Left lobe of liver (tissue), 2 donors: Measurements from ENCODE around the gene SCNN1A. TPM values are rescaled to one million over a fixed set of nuclear protein-coding genes. Genes with fewer than 3 reads are reported as not detected.
"Not testable (repeated sequence)": the region's sequence is repeated elsewhere in the genome, so short reads cannot be mapped to it uniquely, and the experiment has no call there.

Experiments used
- ATAC-seq: fragments of 200-7000 bp; cut with Tn5 transposase; one replicate; pipeline ENCODE4 v1.9.1; 2020; ENCODE audit warnings: mild to moderate bottlenecking, moderate library complexity
- DNase-seq: peaks from one replicate; pipeline ENCODE4 v3.0.0-alpha.2; 2020; ENCODE audit warnings: low spot score
- total RNA-seq: library from RNA; stranded (reverse); gene quantifications from one replicate; pipeline ENCODE4 v1.2.1, GENCODE V29; 2021
- donor health status: DM: no; HTN: no; CAD: no; lungs with moderate emphysema.
- donor health status: DM: no; HTN: yes; CAD: no.

The SCNN1A gene
- total RNA-seq, 1 donor from 2014 or later: 6.8 TPM

- DNase-seq: no peak
- no peak for ATAC-seq
Observed at GRCh38 chr12:6351622-6352021, 23.7 kb downstream of the SCNN1A start.

- ATAC-seq (peak; percentile 57), DNase-seq (no peak)
Observed at GRCh38 chr12:6347367-6348338, 27.7 kb downstream of the SCNN1A start.

- no peak for ATAC-seq
- DNase-seq: no peak
Observed at GRCh38 chr12:6346942-6347341, 28.4 kb downstream of the SCNN1A start.

GRCh38 chr12:6346235-6346832 lies 29.0 kb downstream of the SCNN1A start:
- ATAC-seq: no peak

GRCh38 chr12:6345319-6346091 lies 29.9 kb downstream of the SCNN1A start:
- DNase-seq (no peak), ATAC-seq (no peak)

More at GRCh38 chr12:6346235-6346832, 29.0 kb downstream of the SCNN1A start:
- DNase-seq: no peak

- not testable (repeated sequence) for ATAC-seq, DNase-seq
Observed at GRCh38 chr12:6344101-6344660, 31.2 kb downstream of the SCNN1A start.

- ATAC-seq (no peak), DNase-seq (no peak)
Observed at GRCh38 chr12:6343518-6343917, 31.8 kb downstream of the SCNN1A start.

GRCh38 chr12:6342140-6342889 lies 33.0 kb downstream of the SCNN1A start:
- DNase-seq (no peak), ATAC-seq (no peak)

GRCh38 chr12:6341417-6342139 lies 33.8 kb downstream of the SCNN1A start, which contains the start of gene TNFRSF1A:
TSS of gene TNFRSF1A (minus strand) at chr12:6342076. CDS start at chr12:6341814, 262 bp downstream.
- ATAC-seq: peak; percentile 79
- DNase-seq: peak; percentile 80

GRCh38 chr12:6340745-6341416 lies 34.5 kb downstream of the SCNN1A start:
- DNase-seq (no peak), ATAC-seq (peak; percentile 2)

GRCh38 chr12:6340032-6340638 lies 35.2 kb downstream of the SCNN1A start:
- no peak for DNase-seq

GRCh38 chr12:6338955-6339354 lies 36.4 kb downstream of the SCNN1A start:
- DNase-seq (no peak), ATAC-seq (no peak)

More at GRCh38 chr12:6340032-6340638, 35.2 kb downstream of the SCNN1A start:
- no peak for ATAC-seq

GRCh38 chr12:6338536-6338935 lies 36.8 kb downstream of the SCNN1A start:
- ATAC-seq, DNase-seq: not testable (repeated sequence)

- no peak for DNase-seq
- ATAC-seq: no peak
Observed at GRCh38 chr12:6337958-6338433, 37.4 kb downstream of the SCNN1A start.

GRCh38 chr12:6336889-6337853 lies 38.2 kb downstream of the SCNN1A start:
- peak; percentile 24 for ATAC-seq

GRCh38 chr12:6336079-6336888 lies 39.1 kb downstream of the SCNN1A start:
- peak; percentile 75 for ATAC-seq

More at GRCh38 chr12:6336889-6337853, 38.2 kb downstream of the SCNN1A start:
- no peak for DNase-seq

More at GRCh38 chr12:6336079-6336888, 39.1 kb downstream of the SCNN1A start:
- peak; percentile 95 for DNase-seq
